ENCODE results near the gene MACROD2. TPM values are rescaled to one million over a fixed set of nuclear protein-coding genes. Genes with fewer than 3 reads are reported as not detected.

The MACROD2 gene
- total RNA-seq, 1 donor from 2014 or later: not detected

DNA sequence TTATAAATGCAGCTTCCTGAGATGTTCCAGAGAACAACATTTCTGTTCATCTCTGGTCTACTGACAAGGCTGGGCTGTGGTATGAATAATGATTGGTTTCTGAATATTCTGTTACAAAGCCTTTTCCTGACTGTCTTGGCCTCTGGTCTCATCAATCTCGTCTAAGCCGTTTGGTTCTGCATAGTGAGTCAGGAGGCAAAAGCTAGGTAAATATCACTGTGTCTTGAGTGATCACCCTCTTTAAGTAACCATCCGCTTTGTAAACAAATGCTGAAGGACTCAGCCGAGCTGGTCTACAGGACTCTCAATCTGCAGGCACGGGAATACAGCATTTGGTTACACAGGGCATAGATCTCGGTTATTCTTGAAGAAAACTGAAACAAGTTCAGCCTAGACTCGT is 2066.0 kb downstream of the MACROD2 start:
- intact Hi-C loops (cut with micrococcal nuclease): no loop called here
- Mint-ChIP-seq H3K36me3 (ENCODE audit: low read depth) (no peaks in the 10 kb centered on the region), H3K9me3 (peaks cover 2% of the 10 kb centered on the region), H3K4me1 (ENCODE audit: low read depth) (no peaks in the 10 kb centered on the region), H3K27me3 (ENCODE audit: low read depth) (no peaks in the 10 kb centered on the region), H3K4me3 (ENCODE audit: low read depth) (no peak overlapping the region), H3K27ac (no peak overlapping the region)
- no peak for DNase-seq (ENCODE audit: low spot score)

DNA sequence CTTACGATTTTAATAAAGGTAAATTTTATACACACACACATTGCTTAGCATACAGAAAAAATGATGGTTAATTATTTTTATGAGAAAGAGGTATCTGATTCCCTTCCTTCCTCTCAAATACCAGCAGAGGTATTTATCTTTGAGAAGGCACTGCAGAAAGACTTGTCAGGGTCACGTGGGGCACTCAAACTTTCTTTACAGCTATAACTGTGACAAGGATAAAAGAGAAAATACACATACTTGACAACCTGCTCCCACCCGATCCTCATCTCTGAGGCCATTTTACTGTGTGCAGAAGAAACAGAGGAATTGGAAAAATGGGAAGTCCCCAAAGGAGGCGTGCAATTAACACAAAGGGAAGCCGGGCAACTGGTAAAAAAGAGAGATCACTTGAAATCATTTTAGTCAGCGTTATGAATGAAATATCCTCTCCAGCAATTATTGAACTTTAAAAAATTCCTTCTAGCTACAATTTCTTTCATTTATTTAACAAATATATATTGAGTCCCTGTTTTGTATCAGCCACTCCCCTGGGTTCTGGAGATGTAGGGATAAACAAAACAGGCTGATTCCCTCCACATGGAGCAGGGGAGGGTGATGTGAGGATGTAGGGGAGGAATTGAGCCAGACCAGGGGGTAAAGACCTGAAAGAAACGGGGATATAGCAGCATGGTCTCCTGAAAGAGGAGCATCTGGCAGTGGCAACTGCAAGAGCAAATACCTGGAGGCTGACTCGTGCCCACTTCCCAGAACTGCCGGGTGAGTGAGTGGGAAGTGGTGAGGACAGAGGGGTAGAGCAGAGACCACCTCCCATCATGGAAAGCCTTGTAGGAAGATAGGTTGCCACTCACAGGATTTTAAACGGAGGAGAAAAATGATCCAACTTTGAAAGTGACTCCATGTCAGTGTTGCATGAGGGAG is 2067.6 kb downstream of the MACROD2 start:
- intact Hi-C loops (cut with micrococcal nuclease): no loop called here
- DNase-seq (ENCODE audit: low spot score): no peak
- no peaks in the 10 kb centered on the region for H3K36me3 Mint-ChIP-seq (ENCODE audit: low read depth)
- H3K4me3 Mint-ChIP-seq (ENCODE audit: low read depth): no peak overlapping the region
- peaks cover 2% of the 10 kb centered on the region for H3K9me3 Mint-ChIP-seq
- no peaks in the 10 kb centered on the region for H3K27me3 Mint-ChIP-seq (ENCODE audit: low read depth)
- no peaks in the 10 kb centered on the region for H3K4me1 Mint-ChIP-seq (ENCODE audit: low read depth)
- no peak overlapping the region for H3K27ac Mint-ChIP-seq

DNA sequence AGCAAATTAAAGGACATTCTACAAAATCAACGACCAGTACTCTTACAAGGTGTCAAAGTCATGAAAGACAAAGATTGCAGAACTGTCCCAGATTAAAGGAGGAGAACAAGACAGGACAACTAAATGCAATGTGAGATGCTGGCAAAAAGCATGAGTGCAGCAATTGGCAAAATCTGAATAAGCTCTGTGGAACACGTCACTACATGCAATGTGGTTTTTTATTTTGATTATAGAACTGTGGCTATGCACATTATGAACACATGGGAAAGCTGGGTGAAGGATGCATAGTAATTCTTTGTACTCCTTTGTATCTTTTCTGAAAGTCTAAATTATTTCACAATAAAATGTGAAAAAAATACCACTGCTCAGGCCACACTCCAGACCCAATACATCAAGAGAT is 2068.6 kb downstream of the MACROD2 start:
- intact Hi-C loops (cut with micrococcal nuclease): no loop called here
- no peak overlapping the region for H3K27ac Mint-ChIP-seq
- H3K9me3 Mint-ChIP-seq: peaks cover 9% of the 10 kb centered on the region
- no peaks in the 10 kb centered on the region for H3K4me1 Mint-ChIP-seq (ENCODE audit: low read depth)
- no peak for DNase-seq (ENCODE audit: low spot score)
- H3K27me3 Mint-ChIP-seq (ENCODE audit: low read depth): no peaks in the 10 kb centered on the region
- no peaks in the 10 kb centered on the region for H3K36me3 Mint-ChIP-seq (ENCODE audit: low read depth)
- H3K4me3 Mint-ChIP-seq (ENCODE audit: low read depth): no peak overlapping the region

DNA sequence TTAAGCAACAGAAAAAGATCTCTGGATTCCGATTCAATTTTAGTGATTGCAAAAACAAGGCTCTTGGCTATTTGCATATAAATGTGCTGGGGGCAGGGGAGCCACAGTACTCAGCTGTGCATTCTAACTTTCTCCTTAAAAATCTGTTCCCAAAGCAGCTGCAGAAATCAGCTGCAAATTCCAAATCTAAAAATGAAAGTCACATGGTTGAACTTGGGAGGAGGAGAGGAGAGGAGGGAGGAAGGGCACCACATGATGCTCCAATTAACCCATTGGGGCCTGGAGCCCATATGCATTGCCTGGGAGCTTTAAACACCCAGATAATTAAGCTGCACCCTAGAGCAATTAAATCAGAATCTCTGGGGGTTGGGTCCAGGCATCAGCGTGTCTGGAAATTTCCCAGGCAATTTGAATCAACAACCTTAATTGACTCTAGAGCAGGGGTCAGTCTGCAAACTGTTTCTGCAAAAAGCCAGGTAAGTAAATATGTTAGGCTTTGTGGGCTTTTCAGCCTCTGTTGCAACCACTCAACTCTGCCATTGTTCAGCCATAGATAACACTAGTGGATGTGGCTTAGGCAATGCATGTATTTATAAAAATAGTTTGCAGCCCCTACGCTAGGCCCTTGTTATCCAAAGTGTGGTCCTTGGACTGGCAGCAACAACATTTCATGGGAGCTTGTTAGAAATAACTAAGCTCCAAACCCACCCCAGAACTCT is 2069.8 kb downstream of the MACROD2 start:
- Mint-ChIP-seq H3K27ac (no peak overlapping the region), H3K4me3 (ENCODE audit: low read depth) (no peak overlapping the region), H3K27me3 (ENCODE audit: low read depth) (no peaks in the 10 kb centered on the region), H3K4me1 (ENCODE audit: low read depth) (no peaks in the 10 kb centered on the region), H3K9me3 (peaks cover 9% of the 10 kb centered on the region), H3K36me3 (ENCODE audit: low read depth) (no peaks in the 10 kb centered on the region)
- intact Hi-C loops (cut with micrococcal nuclease): no loop called here
- no peak for DNase-seq (ENCODE audit: low spot score)

DNA sequence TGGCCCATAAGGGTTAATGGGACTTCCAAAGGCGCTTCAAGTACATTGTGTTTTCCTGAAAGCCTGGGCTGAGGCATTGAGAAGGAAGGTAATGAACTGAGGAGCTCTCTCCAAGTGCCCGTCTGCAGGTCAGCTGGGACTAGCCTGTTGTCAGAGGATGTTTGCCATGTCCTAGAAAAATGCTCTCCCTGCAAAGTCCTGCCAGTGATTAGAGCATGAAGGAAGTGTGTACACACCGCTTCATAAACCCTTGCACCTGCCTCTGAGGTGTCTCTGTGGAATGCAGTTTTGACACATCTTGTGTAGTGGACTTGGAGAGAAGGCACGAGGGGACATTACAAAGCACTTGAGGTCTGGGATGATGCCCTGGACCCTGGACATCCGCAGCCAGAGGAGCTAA is 2071.3 kb downstream of the MACROD2 start:
- intact Hi-C loops (cut with micrococcal nuclease): no loop called here
- no peaks in the 10 kb centered on the region for H3K4me1 Mint-ChIP-seq (ENCODE audit: low read depth)
- no peak overlapping the region for H3K4me3 Mint-ChIP-seq (ENCODE audit: low read depth)
- H3K9me3 Mint-ChIP-seq: peaks cover 20% of the 10 kb centered on the region
- no peaks in the 10 kb centered on the region for H3K27me3 Mint-ChIP-seq (ENCODE audit: low read depth)
- H3K27ac Mint-ChIP-seq: no peak overlapping the region
- no peak for DNase-seq (ENCODE audit: low spot score)
- H3K36me3 Mint-ChIP-seq (ENCODE audit: low read depth): no peaks in the 10 kb centered on the region

DNA sequence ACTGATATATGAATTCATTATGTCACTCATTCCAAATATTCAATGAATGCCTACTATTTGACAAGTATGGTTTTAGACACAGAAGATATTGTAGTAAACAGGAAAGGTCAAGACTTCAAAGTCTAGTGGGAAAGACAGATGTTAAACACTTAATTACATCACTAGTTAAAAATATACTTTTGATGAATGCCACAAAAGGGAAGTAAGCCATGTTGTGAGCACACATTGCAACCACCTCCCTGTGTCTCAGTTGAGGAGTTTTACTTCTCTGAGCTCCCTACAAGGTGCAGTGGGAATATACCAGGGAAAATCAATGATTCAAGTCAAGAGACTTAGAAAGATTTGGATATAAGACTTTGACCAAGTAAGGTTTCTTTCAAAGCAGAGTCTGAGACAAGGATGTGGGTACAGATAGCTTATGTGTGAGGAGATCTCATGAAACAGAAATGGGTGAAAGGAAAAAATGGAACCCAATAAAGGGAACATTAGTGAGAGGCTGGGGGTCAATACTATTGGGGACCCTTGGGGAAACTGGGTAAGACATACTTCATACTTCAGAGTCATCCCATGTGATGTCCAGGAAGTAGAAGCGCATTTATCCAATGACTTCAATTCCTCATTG is 2074.2 kb downstream of the MACROD2 start:
- peaks cover 33% of the 10 kb centered on the region for H3K9me3 Mint-ChIP-seq
- intact Hi-C loops (cut with micrococcal nuclease): no loop called here
- H3K27ac Mint-ChIP-seq: no peak overlapping the region
- no peaks in the 10 kb centered on the region for H3K27me3 Mint-ChIP-seq (ENCODE audit: low read depth)
- H3K4me3 Mint-ChIP-seq (ENCODE audit: low read depth): no peak overlapping the region
- no peak for DNase-seq (ENCODE audit: low spot score)
- H3K4me1 Mint-ChIP-seq (ENCODE audit: low read depth): no peaks in the 10 kb centered on the region
- no peaks in the 10 kb centered on the region for H3K36me3 Mint-ChIP-seq (ENCODE audit: low read depth)

DNA sequence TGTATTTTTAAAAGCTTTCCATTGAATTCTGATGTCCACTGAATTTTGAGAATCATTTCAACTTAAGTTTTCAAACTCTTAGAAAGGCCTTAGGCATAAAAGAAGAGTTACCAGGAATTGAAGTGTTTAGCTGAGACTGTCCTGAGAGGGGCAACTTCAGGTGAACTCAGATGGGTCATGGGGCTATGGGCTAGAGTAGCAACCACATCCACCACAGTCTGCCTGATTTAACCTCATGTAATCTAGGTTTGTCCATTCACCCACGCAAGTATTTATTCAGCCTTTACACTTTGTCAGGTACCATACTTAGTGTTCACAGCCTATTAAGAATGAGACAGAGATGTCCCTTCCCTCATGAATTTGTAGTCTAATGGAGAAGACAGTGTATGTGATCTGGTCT is 2076.9 kb downstream of the MACROD2 start:
- no peak overlapping the region for H3K4me3 Mint-ChIP-seq (ENCODE audit: low read depth)
- intact Hi-C loops (cut with micrococcal nuclease): no loop called here
- H3K27me3 Mint-ChIP-seq (ENCODE audit: low read depth): no peaks in the 10 kb centered on the region
- H3K36me3 Mint-ChIP-seq (ENCODE audit: low read depth): no peaks in the 10 kb centered on the region
- H3K27ac Mint-ChIP-seq: no peak overlapping the region
- no peak for DNase-seq (ENCODE audit: low spot score)
- H3K9me3 Mint-ChIP-seq: peaks cover 36% of the 10 kb centered on the region
- no peaks in the 10 kb centered on the region for H3K4me1 Mint-ChIP-seq (ENCODE audit: low read depth)

DNA sequence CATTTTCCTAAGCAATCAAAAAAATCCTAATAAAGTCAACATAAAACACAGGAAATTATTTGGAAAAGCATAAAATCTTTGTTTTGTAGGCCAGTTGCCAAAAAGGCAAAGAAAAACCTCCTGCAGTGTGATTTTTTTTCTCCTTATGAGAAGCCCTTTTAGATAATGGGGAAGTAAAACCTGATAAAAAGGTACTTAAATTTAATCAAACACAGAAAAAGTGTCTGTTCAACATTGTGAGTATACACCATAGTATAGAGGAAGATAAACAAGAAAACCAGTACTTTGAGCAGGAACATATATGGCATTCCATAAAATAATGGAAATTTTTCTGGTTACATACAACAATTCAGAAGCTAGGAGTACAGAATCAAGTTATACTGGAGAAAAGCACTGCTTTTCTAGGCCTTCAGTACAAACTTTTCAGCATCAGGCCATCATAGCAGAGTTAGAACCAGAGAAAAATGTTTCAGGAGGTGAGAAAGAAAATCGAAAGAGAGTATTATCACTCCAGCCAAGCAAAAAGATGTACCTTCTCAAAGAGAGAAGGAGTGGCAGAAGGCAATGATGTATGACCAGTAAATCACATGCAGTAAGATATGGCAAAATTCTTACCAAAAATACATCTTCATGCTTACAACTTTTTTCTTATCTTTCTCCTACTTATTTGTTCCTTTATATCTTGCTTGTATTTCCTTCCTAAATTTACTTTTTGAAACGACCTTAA is 2083.0 kb downstream of the MACROD2 start:
- no peaks in the 10 kb centered on the region for H3K27me3 Mint-ChIP-seq (ENCODE audit: low read depth)
- no peak overlapping the region for H3K4me3 Mint-ChIP-seq (ENCODE audit: low read depth)
- DNase-seq (ENCODE audit: low spot score): no peak
- no peaks in the 10 kb centered on the region for H3K36me3 Mint-ChIP-seq (ENCODE audit: low read depth)
- intact Hi-C loops (cut with micrococcal nuclease): no loop called here
- H3K9me3 Mint-ChIP-seq: peaks cover 5% of the 10 kb centered on the region
- no peak overlapping the region for H3K27ac Mint-ChIP-seq
- H3K4me1 Mint-ChIP-seq (ENCODE audit: low read depth): no peaks in the 10 kb centered on the region

DNA sequence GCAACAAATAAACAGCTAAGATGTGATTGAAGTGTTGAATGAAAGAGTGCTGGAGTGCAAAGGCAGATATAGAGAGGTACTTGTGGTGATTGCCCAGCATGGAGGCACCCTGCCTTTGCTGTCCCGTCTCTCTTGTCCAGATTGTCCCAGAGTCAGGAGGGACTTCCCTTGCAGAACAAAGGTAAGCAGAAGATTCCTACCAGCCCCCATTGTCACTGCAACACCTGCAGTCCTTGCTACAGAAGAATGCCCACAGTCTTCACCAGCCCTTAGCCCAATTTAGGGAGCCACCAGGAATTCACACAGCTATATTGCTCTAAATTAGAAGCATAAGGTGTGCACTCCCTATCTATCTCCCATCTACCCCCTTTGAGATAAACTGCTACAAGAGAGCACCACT is 2086.1 kb downstream of the MACROD2 start:
- H3K27me3 Mint-ChIP-seq (ENCODE audit: low read depth): no peaks in the 10 kb centered on the region
- no peaks in the 10 kb centered on the region for H3K4me1 Mint-ChIP-seq (ENCODE audit: low read depth)
- H3K4me3 Mint-ChIP-seq (ENCODE audit: low read depth): no peak overlapping the region
- H3K27ac Mint-ChIP-seq: no peak overlapping the region
- intact Hi-C loops (cut with micrococcal nuclease): no loop called here
- no peak for DNase-seq (ENCODE audit: low spot score)
- no peaks in the 10 kb centered on the region for H3K9me3 Mint-ChIP-seq
- no peaks in the 10 kb centered on the region for H3K36me3 Mint-ChIP-seq (ENCODE audit: low read depth)

DNA sequence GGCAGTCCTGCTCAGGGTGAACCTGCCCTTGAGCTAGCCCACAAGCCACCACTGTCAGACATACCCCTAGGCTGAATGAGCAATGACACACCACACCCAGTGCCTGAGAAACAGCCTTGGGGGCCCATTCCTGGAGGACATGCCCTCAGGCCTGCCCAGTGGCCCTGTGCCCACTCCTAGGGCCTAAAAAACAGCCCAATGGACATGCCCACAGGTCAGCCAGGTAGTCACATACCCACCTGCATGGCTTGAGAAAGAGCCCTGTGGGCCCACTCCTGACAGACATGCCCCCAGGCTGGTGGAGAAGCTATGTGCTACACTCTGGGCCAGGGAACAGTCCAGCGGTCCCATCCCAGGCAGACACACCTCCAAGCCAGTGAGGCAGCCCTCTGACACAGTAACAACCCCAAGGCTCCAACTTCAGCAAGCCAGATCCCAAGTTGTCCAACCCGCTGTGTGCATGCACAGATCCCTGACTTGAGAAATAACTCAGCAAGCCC is 2086.8 kb downstream of the MACROD2 start:
- Mint-ChIP-seq H3K4me1 (ENCODE audit: low read depth) (no peaks in the 10 kb centered on the region), H3K27me3 (ENCODE audit: low read depth) (no peaks in the 10 kb centered on the region), H3K36me3 (ENCODE audit: low read depth) (no peaks in the 10 kb centered on the region), H3K4me3 (ENCODE audit: low read depth) (no peak overlapping the region), H3K27ac (no peak overlapping the region), H3K9me3 (peaks cover 5% of the 10 kb centered on the region)
- intact Hi-C loops (cut with micrococcal nuclease): no loop called here
- DNase-seq (ENCODE audit: low spot score): no peak

DNA sequence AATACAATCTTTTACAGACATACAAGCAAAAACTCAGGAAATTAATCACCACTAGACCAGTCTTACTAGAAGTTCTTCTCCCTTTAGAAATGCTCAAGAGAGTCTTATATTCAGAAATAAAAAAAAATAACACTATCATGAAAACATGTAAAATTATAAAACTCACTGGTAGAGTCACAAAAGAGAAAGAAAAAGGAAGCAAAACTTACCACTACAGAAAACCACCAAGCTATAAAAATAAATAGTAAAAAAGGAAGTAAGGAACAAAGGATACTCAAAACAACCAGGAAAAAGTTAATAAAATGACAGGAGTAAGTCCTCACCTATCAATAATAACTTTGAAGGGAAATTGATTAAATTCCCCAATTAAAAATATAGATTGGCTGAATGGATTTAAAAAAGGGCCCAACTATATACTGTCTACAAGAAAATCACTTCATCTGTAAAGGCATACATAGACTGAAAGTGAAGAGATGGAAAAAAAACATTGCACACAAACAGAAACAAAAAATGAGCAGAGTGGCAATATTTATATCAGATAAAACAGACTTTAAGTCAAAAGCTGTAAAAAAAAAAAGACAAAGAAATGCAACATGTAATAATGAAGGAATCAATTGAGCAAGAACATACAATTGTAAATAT is 2088.4 kb downstream of the MACROD2 start:
- Mint-ChIP-seq H3K36me3 (ENCODE audit: low read depth) (no peaks in the 10 kb centered on the region), H3K27me3 (ENCODE audit: low read depth) (no peaks in the 10 kb centered on the region), H3K4me1 (ENCODE audit: low read depth) (no peaks in the 10 kb centered on the region), H3K27ac (no peak overlapping the region), H3K4me3 (ENCODE audit: low read depth) (no peak overlapping the region), H3K9me3 (peaks cover 18% of the 10 kb centered on the region)
- intact Hi-C loops (cut with micrococcal nuclease): no loop called here
- no peak for DNase-seq (ENCODE audit: low spot score)

DNA sequence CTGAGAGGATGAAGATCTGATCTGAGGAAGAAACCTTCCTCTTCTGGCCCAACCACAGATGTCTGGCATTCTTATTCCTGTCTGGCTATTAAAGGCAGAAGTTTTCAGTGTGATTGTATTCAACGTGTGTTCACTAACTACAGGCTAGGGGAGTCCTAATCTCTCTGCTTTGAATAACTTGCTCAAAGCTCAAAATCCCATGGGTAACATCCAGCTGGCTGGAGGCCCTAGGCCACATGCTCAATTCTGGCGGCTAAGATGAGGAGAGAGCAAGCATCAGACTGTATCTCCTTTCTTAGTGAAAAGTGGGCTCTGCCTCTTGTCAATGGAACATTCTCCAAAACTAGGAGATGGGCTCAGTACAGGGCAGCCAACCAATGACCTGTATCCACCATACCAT is 2099.9 kb downstream of the MACROD2 start:
- Mint-ChIP-seq H3K36me3 (ENCODE audit: low read depth) (no peaks in the 10 kb centered on the region), H3K9me3 (peaks cover 11% of the 10 kb centered on the region), H3K27me3 (ENCODE audit: low read depth) (no peaks in the 10 kb centered on the region), H3K27ac (no peak overlapping the region), H3K4me1 (ENCODE audit: low read depth) (no peaks in the 10 kb centered on the region), H3K4me3 (ENCODE audit: low read depth) (no peak overlapping the region)
- intact Hi-C loops (cut with micrococcal nuclease): no loop called here
- DNase-seq (ENCODE audit: low spot score): no peak

Measured in activated T-helper 2 cell treated with anti-CD3 and anti-CD28 coated beads, Interferon-gamma antibody, Interleukin-2, Interleukin-4, amounts not matched to agents 10 μg/mL and 5 μg/mL and 100 μg/mL, durations not matched to agents 14 hours and 24 hours and 36 hours (primary cell).